Activated naive CD8-positive, alpha-beta T cell (primary cell): ENCODE measurements around the gene ACKR2.
"Not testable (repeated sequence)": the region's sequence is repeated elsewhere in the genome, so short reads cannot be mapped to it uniquely, and the experiment has no call there.

Experiments used
- H3K27ac Mint-ChIP-seq: one replicate; pipeline ENCODE4 v1.8.0; 2021; ENCODE audit warnings: mixed read lengths
- H3K27me3 Mint-ChIP-seq: one replicate; pipeline ENCODE4 v1.8.0; 2021; ENCODE audit warnings: mixed read lengths
- H3K36me3 Mint-ChIP-seq: one replicate; pipeline ENCODE4 v1.8.0; 2021; ENCODE audit warnings: mixed read lengths
- H3K4me1 Mint-ChIP-seq: one replicate; pipeline ENCODE4 v1.8.0; 2021; ENCODE audit warnings: low read depth, mixed read lengths
- H3K4me3 Mint-ChIP-seq: one replicate; pipeline ENCODE4 v1.8.0; 2021; ENCODE audit warnings: mild to moderate bottlenecking, mixed read lengths
- H3K9me3 Mint-ChIP-seq: one replicate; pipeline ENCODE4 v1.8.0; 2021; ENCODE audit warnings: low read depth, mixed read lengths

ACKR2 gene

GRCh38 chr3:42876401-42876800 is 67.2 kb downstream of the ACKR2 start:
- no peak overlapping the region for H3K4me3 Mint-ChIP-seq
- H3K9me3 Mint-ChIP-seq, result no peaks in the 10 kb centered on the region
- H3K27ac Mint-ChIP-seq, result no peak overlapping the region
- H3K36me3 Mint-ChIP-seq, result no peaks in the 10 kb centered on the region
- H3K4me1 Mint-ChIP-seq, result peaks cover 5% of the 10 kb centered on the region
- H3K27me3 Mint-ChIP-seq, result no peaks in the 10 kb centered on the region

GRCh38 chr3:42876940-42877720 is 67.9 kb downstream of the ACKR2 start:
- H3K4me1 Mint-ChIP-seq, result peaks cover 6% of the 10 kb centered on the region
- H3K4me3 Mint-ChIP-seq, result no peak overlapping the region

GRCh38 chr3:42877881-42878280 is 68.6 kb downstream of the ACKR2 start:
- Mint-ChIP-seq H3K4me1 (peaks cover 6% of the 10 kb centered on the region), H3K9me3 (no peaks in the 10 kb centered on the region), H3K27ac (no peak overlapping the region), H3K36me3 (no peaks in the 10 kb centered on the region), H3K4me3 (no peak overlapping the region), H3K27me3 (no peaks in the 10 kb centered on the region)

More at GRCh38 chr3:42876940-42877720, 67.9 kb downstream of the ACKR2 start:
- Mint-ChIP-seq H3K36me3 (no peaks in the 10 kb centered on the region), H3K9me3 (no peaks in the 10 kb centered on the region), H3K27ac (no peak overlapping the region), H3K27me3 (no peaks in the 10 kb centered on the region)

GRCh38 chr3:42880183-42880582 is 70.9 kb downstream of the ACKR2 start:
- Mint-ChIP-seq H3K4me1 (peaks cover 6% of the 10 kb centered on the region), H3K27ac (no peak overlapping the region), H3K36me3 (no peaks in the 10 kb centered on the region), H3K27me3 (no peaks in the 10 kb centered on the region), H3K4me3 (peak overlapping the region; percentile 87), H3K9me3 (no peaks in the 10 kb centered on the region)

- Mint-ChIP-seq H3K27me3 (no peaks in the 10 kb centered on the region), H3K9me3 (no peaks in the 10 kb centered on the region)
These were observed 71.6 kb downstream of the ACKR2 start for GRCh38 chr3:42880601-42881451.

GRCh38 chr3:42883251-42883930 is 74.1 kb downstream of the ACKR2 start:
- H3K27me3 Mint-ChIP-seq, H3K27ac Mint-ChIP-seq, H3K9me3 Mint-ChIP-seq, H3K4me3 Mint-ChIP-seq, H3K4me1 Mint-ChIP-seq, H3K36me3 Mint-ChIP-seq: not testable (repeated sequence)

More at GRCh38 chr3:42880601-42881451, 71.6 kb downstream of the ACKR2 start:
- peak overlapping the region; percentile 56 for H3K27ac Mint-ChIP-seq
- no peaks in the 10 kb centered on the region for H3K36me3 Mint-ChIP-seq
- H3K4me3 Mint-ChIP-seq, result peak overlapping the region; percentile 87
- H3K4me1 Mint-ChIP-seq, result peaks cover 6% of the 10 kb centered on the region

- Mint-ChIP-seq H3K4me1 (peaks cover 6% of the 10 kb centered on the region), H3K27ac (no peak overlapping the region), H3K9me3 (no peaks in the 10 kb centered on the region), H3K27me3 (peaks cover 9% of the 10 kb centered on the region), H3K4me3 (no peak overlapping the region), H3K36me3 (no peaks in the 10 kb centered on the region)
These were observed 75.1 kb downstream of the ACKR2 start for GRCh38 chr3:42884324-42884723.

GRCh38 chr3:42886294-42886822 is 77.1 kb downstream of the ACKR2 start:
- no peak overlapping the region for H3K27ac Mint-ChIP-seq
- H3K4me3 Mint-ChIP-seq, result no peak overlapping the region
- H3K36me3 Mint-ChIP-seq, result no peaks in the 10 kb centered on the region
- H3K4me1 Mint-ChIP-seq, result peaks cover 2% of the 10 kb centered on the region
- H3K9me3 Mint-ChIP-seq, result no peaks in the 10 kb centered on the region
- H3K27me3 Mint-ChIP-seq, result peaks cover 9% of the 10 kb centered on the region

- peaks cover 9% of the 10 kb centered on the region for H3K27me3 Mint-ChIP-seq
- H3K36me3 Mint-ChIP-seq, result no peaks in the 10 kb centered on the region
- H3K4me3 Mint-ChIP-seq, result no peak overlapping the region
- H3K27ac Mint-ChIP-seq, result no peak overlapping the region
- no peaks in the 10 kb centered on the region for H3K9me3 Mint-ChIP-seq
- no peaks in the 10 kb centered on the region for H3K4me1 Mint-ChIP-seq
These were observed 77.8 kb downstream of the ACKR2 start for GRCh38 chr3:42887084-42887483.

- H3K27ac Mint-ChIP-seq, result no peak overlapping the region
- H3K4me3 Mint-ChIP-seq, result no peak overlapping the region
- no peaks in the 10 kb centered on the region for H3K36me3 Mint-ChIP-seq
- H3K27me3 Mint-ChIP-seq, result peaks cover 9% of the 10 kb centered on the region
- no peaks in the 10 kb centered on the region for H3K9me3 Mint-ChIP-seq
- no peaks in the 10 kb centered on the region for H3K4me1 Mint-ChIP-seq
These were observed 81.8 kb downstream of the ACKR2 start for GRCh38 chr3:42891042-42891441.

- Mint-ChIP-seq H3K4me1 (no peaks in the 10 kb centered on the region), H3K36me3 (no peaks in the 10 kb centered on the region), H3K9me3 (no peaks in the 10 kb centered on the region), H3K27ac (no peak overlapping the region), H3K27me3 (peaks cover 9% of the 10 kb centered on the region), H3K4me3 (no peak overlapping the region)
These were observed 82.9 kb downstream of the ACKR2 start for GRCh38 chr3:42892169-42892568.

- Mint-ChIP-seq H3K27me3 (peaks cover 6% of the 10 kb centered on the region), H3K4me1 (no peaks in the 10 kb centered on the region), H3K4me3 (no peak overlapping the region), H3K36me3 (no peaks in the 10 kb centered on the region), H3K27ac (no peak overlapping the region), H3K9me3 (no peaks in the 10 kb centered on the region)
These were observed 83.6 kb downstream of the ACKR2 start for GRCh38 chr3:42892807-42893206.

GRCh38 chr3:42894698-42895579 is 85.7 kb downstream of the ACKR2 start:
- Mint-ChIP-seq H3K9me3 (no peaks in the 10 kb centered on the region), H3K27ac (no peak overlapping the region), H3K36me3 (no peaks in the 10 kb centered on the region), H3K4me1 (no peaks in the 10 kb centered on the region), H3K27me3 (no peaks in the 10 kb centered on the region), H3K4me3 (no peak overlapping the region)

GRCh38 chr3:42895580-42895868 is 86.3 kb downstream of the ACKR2 start:
- H3K4me3 Mint-ChIP-seq, result no peak overlapping the region
- H3K27me3 Mint-ChIP-seq, result no peaks in the 10 kb centered on the region
- no peaks in the 10 kb centered on the region for H3K4me1 Mint-ChIP-seq
- H3K36me3 Mint-ChIP-seq, result no peaks in the 10 kb centered on the region
- no peak overlapping the region for H3K27ac Mint-ChIP-seq
- H3K9me3 Mint-ChIP-seq, result no peaks in the 10 kb centered on the region
